ENCODE measurements around the gene UGT2B28.
"Not testable (repeated sequence)": the region's sequence is repeated elsewhere in the genome, so short reads cannot be mapped to it uniquely, and the experiment has no call there.

Gene UGT2B28

GRCh38 chr4:69343558-69344420, 63.5 kb downstream of the UGT2B28 start:
- not testable (repeated sequence) for DNase-seq
